ENCODE results near the gene NID2.

The NID2 gene

GRCh38 chr14:52025310-52025709, 43.5 kb downstream of the NID2 start:
- no peak overlapping the region for H3K4me3 Mint-ChIP-seq
- peaks cover 2 to 11% of the 10 kb centered on the region in 2 donors for H3K4me1 Mint-ChIP-seq (ENCODE audit: low read depth in 2 of 2)
- no peaks in the 10 kb centered on the region for H3K9me3 Mint-ChIP-seq
- no peaks in the 10 kb centered on the region for H3K36me3 Mint-ChIP-seq (ENCODE audit: insufficient read depth)
- no peak overlapping the region for H3K27ac Mint-ChIP-seq
- no peaks in the 10 kb centered on the region for H3K27me3 Mint-ChIP-seq
- DNase-seq = no peak
- no peak for ATAC-seq (replicated peaks)

- H3K36me3 Mint-ChIP-seq (ENCODE audit: insufficient read depth) = no peaks in the 10 kb centered on the region
- no peak overlapping the region for H3K27ac Mint-ChIP-seq
- DNase-seq = no peak
- peaks cover 0 to 11% of the 10 kb centered on the region in 2 donors for H3K4me1 Mint-ChIP-seq (ENCODE audit: low read depth in 2 of 2)
- no peak for ATAC-seq (replicated peaks)
- H3K27me3 Mint-ChIP-seq = no peaks in the 10 kb centered on the region
- H3K4me3 Mint-ChIP-seq = no peak overlapping the region
- H3K9me3 Mint-ChIP-seq = no peaks in the 10 kb centered on the region
These were observed 45.3 kb downstream of the NID2 start for GRCh38 chr14:52023518-52023917.

GRCh38 chr14:52021957-52022600, 46.8 kb downstream of the NID2 start:
- Mint-ChIP-seq H3K9me3 (no peaks in the 10 kb centered on the region), H3K4me3 (no peak overlapping the region), H3K27ac (no peak overlapping the region), H3K36me3 (ENCODE audit: insufficient read depth) (peaks cover 2% of the 10 kb centered on the region), H3K27me3 (peaks cover 4% of the 10 kb centered on the region in 2 donors), H3K4me1 (ENCODE audit: low read depth in 2 of 2) (peaks cover 0 to 11% of the 10 kb centered on the region in 2 donors)
- ATAC-seq (replicated peaks) (no peak), DNase-seq (no peak)

GRCh38 chr14:52020866-52021717, 47.8 kb downstream of the NID2 start:
- Mint-ChIP-seq H3K27ac (no peak overlapping the region), H3K27me3 (peaks cover 8 to 11% of the 10 kb centered on the region in 2 donors), H3K4me3 (no peak overlapping the region), H3K36me3 (ENCODE audit: insufficient read depth) (peaks cover 2% of the 10 kb centered on the region), H3K4me1 (ENCODE audit: low read depth in 2 of 2) (peaks cover 0 to 11% of the 10 kb centered on the region in 2 donors), H3K9me3 (no peaks in the 10 kb centered on the region)
- ATAC-seq (replicated peaks) = no peak
- DNase-seq = no peak

GRCh38 chr14:52020161-52020714, 48.6 kb downstream of the NID2 start:
- Mint-ChIP-seq H3K27me3 (peaks cover 8 to 16% of the 10 kb centered on the region in 2 donors), H3K9me3 (no peaks in the 10 kb centered on the region), H3K4me1 (ENCODE audit: low read depth in 2 of 2) (peaks cover 0 to 11% of the 10 kb centered on the region in 2 donors), H3K4me3 (no peak overlapping the region), H3K36me3 (ENCODE audit: insufficient read depth) (peaks cover 5% of the 10 kb centered on the region), H3K27ac (no peak overlapping the region)
- DNase-seq (no peak), ATAC-seq (replicated peaks) (no peak)

GRCh38 chr14:52018970-52019369, 49.9 kb downstream of the NID2 start:
- H3K9me3 Mint-ChIP-seq = no peaks in the 10 kb centered on the region
- H3K4me1 Mint-ChIP-seq (ENCODE audit: low read depth in 2 of 2) = peaks cover 0 to 11% of the 10 kb centered on the region in 2 donors
- peaks cover 8% of the 10 kb centered on the region for H3K36me3 Mint-ChIP-seq (ENCODE audit: insufficient read depth)
- ATAC-seq (replicated peaks) = no peak
- H3K27me3 Mint-ChIP-seq = peaks cover 8 to 28% of the 10 kb centered on the region in 2 donors
- no peak overlapping the region for H3K27ac Mint-ChIP-seq
- no peak overlapping the region for H3K4me3 Mint-ChIP-seq
- no peak for DNase-seq

- H3K4me3 Mint-ChIP-seq = no peak overlapping the region
- no peak for DNase-seq
- peaks cover 8 to 29% of the 10 kb centered on the region in 2 donors for H3K27me3 Mint-ChIP-seq
- peaks cover 8% of the 10 kb centered on the region for H3K36me3 Mint-ChIP-seq (ENCODE audit: insufficient read depth)
- no peaks in the 10 kb centered on the region for H3K9me3 Mint-ChIP-seq
- no peak overlapping the region for H3K27ac Mint-ChIP-seq
- peaks cover 0 to 11% of the 10 kb centered on the region in 2 donors for H3K4me1 Mint-ChIP-seq (ENCODE audit: low read depth in 2 of 2)
- ATAC-seq (replicated peaks) = no peak
These were observed 50.6 kb downstream of the NID2 start for GRCh38 chr14:52018252-52018651.

GRCh38 chr14:52015411-52016030, 53.3 kb downstream of the NID2 start:
- Mint-ChIP-seq H3K27ac (no peak overlapping the region), H3K36me3 (ENCODE audit: insufficient read depth) (peaks cover 23% of the 10 kb centered on the region), H3K4me1 (ENCODE audit: low read depth in 2 of 2) (no peaks in the 10 kb centered on the region), H3K27me3 (peaks cover 8 to 29% of the 10 kb centered on the region in 2 donors), H3K9me3 (no peaks in the 10 kb centered on the region), H3K4me3 (no peak overlapping the region)
- DNase-seq (no peak), ATAC-seq (replicated peaks) (no peak)

- H3K27me3 Mint-ChIP-seq = peaks cover 8 to 29% of the 10 kb centered on the region in 2 donors
- DNase-seq (no peak), ATAC-seq (replicated peaks) (no peak)
- H3K36me3 Mint-ChIP-seq (ENCODE audit: insufficient read depth) = peaks cover 29% of the 10 kb centered on the region
- peak overlapping the region in 1 of 2 donors; percentile 8 for H3K27ac Mint-ChIP-seq
- H3K4me3 Mint-ChIP-seq = no peak overlapping the region
- H3K9me3 Mint-ChIP-seq = no peaks in the 10 kb centered on the region
- H3K4me1 Mint-ChIP-seq (ENCODE audit: low read depth in 2 of 2) = no peaks in the 10 kb centered on the region
These were observed 54.1 kb downstream of the NID2 start for GRCh38 chr14:52014601-52015267.

- Mint-ChIP-seq H3K4me1 (ENCODE audit: low read depth in 2 of 2) (no peaks in the 10 kb centered on the region), H3K27me3 (peaks cover 8 to 29% of the 10 kb centered on the region in 2 donors), H3K36me3 (ENCODE audit: insufficient read depth) (peaks cover 35% of the 10 kb centered on the region), H3K27ac (peak overlapping the region in 1 of 2 donors; percentile 8), H3K9me3 (no peaks in the 10 kb centered on the region), H3K4me3 (no peak overlapping the region)
- ATAC-seq (replicated peaks) (no peak), DNase-seq (no peak)
These were observed 54.8 kb downstream of the NID2 start for GRCh38 chr14:52013984-52014600.

- H3K9me3 Mint-ChIP-seq = no peaks in the 10 kb centered on the region
- H3K36me3 Mint-ChIP-seq (ENCODE audit: insufficient read depth) = peaks cover 47% of the 10 kb centered on the region
- ATAC-seq (replicated peaks) (no peak), DNase-seq (no peak)
- H3K27ac Mint-ChIP-seq = no peak overlapping the region
- H3K4me1 Mint-ChIP-seq (ENCODE audit: low read depth in 2 of 2) = no peaks in the 10 kb centered on the region
- peaks cover 8 to 29% of the 10 kb centered on the region in 2 donors for H3K27me3 Mint-ChIP-seq
- no peak overlapping the region for H3K4me3 Mint-ChIP-seq
These were observed 56.2 kb downstream of the NID2 start for GRCh38 chr14:52012635-52013034.

GRCh38 chr14:52011523-52011922, 57.3 kb downstream of the NID2 start:
- H3K27me3 Mint-ChIP-seq = peaks cover 0 to 20% of the 10 kb centered on the region in 2 donors
- H3K4me3 Mint-ChIP-seq = no peak overlapping the region
- H3K27ac Mint-ChIP-seq = peak overlapping the region in 1 of 2 donors; percentile 88
- DNase-seq (no peak), ATAC-seq (replicated peaks) (no peak)
- peaks cover 0 to 3% of the 10 kb centered on the region in 2 donors for H3K4me1 Mint-ChIP-seq (ENCODE audit: low read depth in 2 of 2)
- no peaks in the 10 kb centered on the region for H3K9me3 Mint-ChIP-seq
- H3K36me3 Mint-ChIP-seq (ENCODE audit: insufficient read depth) = peaks cover 55% of the 10 kb centered on the region
